CD4-positive, alpha-beta T cell treated with Interleukin-6 for 4 hours (primary cell): ENCODE data around the gene ADAT1.
"Not testable (repeated sequence)": the region's sequence is repeated elsewhere in the genome, so short reads cannot be mapped to it uniquely, and the experiment has no call there.

Experiments
- DNase-seq: peaks from one replicate; pipeline ENCODE4 v3.0.0-alpha.2; 2020; ENCODE audit warnings: mixed read lengths

ADAT1 gene

GRCh38 chr16:75618780-75619179 is 4.3 kb downstream of the ADAT1 start:
- DNase-seq: no peak

DNA sequence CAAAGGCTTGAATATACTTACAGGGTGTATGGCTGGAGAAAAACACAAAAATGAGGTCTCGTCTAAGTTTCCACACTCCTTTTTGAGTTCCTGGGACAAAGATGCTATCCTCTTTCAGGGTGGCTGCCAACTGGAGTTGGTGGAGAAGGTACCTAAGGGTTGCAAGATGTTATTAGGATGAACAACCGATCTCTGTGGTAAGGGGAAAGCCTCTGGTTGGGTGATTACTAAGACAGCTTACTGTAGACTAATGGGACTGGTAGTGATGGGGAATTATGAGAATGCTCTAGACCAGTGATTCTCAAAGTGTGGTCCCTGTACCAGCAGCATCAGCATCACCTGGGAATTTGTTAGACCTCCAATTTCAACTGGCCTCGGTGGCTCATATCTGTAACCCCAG is 6.0 kb downstream of the ADAT1 start:
- DNase-seq: no peak

DNA sequence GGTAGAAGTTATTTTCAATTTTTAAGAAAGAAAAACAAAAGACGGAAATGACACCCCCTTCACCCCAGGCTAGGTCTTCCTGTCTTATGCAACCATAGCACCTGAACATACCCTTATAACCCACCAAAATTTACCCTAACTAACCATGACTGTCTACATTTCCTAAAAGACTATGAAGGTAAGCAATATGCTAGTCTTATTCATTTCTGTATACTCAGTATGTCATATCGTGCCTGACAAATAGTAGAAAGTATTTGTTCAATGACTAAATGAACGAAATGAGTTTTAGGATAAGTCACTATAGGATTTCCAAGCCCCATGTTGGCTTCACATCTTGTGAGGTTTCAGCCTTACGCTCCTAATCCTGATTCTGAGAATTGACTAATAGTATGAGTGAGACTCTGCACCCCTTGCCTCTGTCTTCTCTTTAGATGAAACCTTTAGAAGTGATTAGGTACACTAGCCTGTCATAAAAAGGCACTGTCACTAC is 6.5 kb downstream of the ADAT1 start:
- no peak for DNase-seq

DNA sequence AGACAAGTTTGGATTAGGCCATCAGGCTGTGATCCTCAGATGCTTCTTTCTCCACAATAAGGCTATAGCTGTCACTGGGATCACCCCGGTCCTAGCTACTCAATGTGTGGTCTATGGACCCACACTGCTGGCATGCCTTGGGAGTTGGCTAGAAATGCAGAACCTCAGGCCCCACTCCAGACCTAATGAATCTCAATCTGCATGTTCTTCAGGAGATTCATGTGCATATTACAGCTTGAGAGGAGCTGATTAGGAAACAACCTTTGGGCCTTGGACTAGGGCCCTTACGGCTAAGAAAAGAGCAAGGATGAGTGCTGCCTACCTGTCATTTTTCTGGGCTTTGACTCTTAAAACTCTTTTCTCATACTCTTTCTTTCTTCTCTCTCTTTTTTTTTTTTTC is 7.5 kb downstream of the ADAT1 start:
- DNase-seq: no peak

GRCh38 chr16:75614066-75614897 is 8.8 kb downstream of the ADAT1 start:
- no peak for DNase-seq

DNA sequence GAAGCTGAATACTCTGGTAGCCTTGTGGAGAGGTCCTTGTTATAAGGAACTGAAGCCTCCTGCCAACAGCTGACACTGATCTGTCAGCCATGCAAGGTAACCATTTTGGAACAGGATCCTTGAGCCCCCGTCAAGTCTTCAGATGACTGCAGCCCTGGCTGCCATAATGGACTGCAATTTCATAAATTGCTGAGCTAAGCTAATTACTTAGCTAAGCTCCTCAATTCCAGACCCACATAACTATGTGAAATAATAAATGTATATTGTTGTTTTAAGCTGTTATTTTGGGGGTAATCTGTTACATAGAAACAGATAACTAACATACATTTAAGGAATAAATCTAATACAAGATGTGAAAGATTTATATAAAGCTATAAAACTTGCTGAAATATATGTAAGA is 16.6 kb downstream of the ADAT1 start:
- DNase-seq: no peak

DNA sequence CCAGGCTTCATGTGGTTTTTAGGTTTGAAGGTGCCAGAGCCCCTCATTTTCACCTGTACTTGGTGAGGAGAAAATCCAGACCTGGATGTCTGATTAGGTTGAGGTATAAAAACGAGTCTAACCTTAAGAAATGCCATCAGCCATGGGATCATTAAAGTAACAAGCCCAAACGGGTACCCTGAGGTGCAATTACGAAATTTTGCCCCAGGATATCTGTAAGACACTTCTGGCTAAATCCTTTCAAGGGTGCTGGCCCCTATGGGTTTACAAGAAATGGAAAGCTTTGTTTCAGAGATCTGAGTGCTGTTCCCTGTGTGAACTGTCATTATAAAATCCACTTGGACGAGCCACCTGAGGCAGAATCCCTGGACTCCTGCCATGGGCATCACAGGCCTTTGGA is 19.8 kb downstream of the ADAT1 start:
- no peak for DNase-seq

DNA sequence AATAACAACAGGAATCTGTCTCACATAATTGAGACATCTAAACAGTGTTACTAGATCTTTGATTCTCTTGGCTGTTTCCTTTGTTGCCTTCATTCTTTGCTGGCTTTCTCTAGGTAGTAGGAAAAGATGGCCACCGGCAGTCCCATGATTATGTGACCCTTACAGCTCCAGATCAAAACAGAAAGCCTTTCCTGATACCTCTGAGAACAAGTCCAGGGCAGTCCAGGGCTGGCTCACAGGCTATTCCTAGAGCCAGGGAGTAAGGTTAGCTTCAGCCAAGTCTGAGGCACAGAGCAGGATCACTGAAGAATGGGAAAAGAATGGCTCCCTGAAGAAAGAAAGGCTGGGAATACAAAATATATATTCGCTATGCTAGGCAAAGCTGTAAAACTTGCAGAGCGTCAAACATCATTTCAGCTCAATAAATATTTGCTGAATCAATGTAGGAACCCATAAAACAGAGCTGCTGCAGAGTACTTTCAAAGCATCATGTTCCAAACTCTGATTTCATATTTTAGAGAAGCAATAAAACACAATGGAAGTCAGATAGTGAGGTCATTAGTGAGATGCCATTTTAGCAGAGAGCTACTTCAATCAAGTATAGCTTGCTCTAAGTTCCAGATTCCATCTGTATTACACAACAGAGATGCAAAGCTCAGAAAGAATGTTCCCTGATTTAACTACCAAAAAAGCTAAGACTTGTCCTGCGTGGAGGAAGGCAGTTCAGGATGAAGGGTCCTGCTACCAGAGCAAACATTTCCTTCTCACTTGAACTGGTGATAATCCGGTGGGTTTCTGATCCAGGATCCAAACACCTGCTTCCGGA is 23.4 kb downstream of the ADAT1 start:
- DNase-seq: no peak

- DNase-seq: no peak
Measured at GRCh38 chr16:75593825-75594820, 29.0 kb downstream of the ADAT1 start.

- no peak for DNase-seq
Measured at GRCh38 chr16:75593308-75593707, 29.8 kb downstream of the ADAT1 start.

- DNase-seq: not testable (repeated sequence)
Measured at GRCh38 chr16:75591927-75592326, 31.2 kb downstream of the ADAT1 start.

GRCh38 chr16:75590920-75591843 is 31.9 kb downstream of the ADAT1 start:
- no peak for DNase-seq

- DNase-seq: no peak
Measured at GRCh38 chr16:75589306-75589705, 33.8 kb downstream of the ADAT1 start.

DNA sequence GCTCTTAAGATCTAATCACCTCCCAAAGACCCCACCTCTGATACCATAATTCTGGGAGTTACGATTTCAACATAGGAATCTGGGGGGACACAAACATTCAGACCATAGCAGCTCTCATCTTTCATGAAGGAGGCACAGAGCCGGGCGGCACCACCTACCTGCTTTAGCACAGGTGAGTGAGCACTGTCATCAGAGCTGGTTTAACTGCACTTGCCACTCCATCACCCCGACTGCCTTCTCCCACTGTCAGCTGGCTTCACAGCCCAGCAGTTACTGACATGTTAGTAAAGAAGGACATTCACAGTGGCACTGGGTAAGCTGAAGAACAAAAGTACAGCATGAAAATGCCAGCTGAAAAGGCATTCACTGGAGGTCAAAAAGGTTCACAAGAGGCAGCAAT is 34.4 kb downstream of the ADAT1 start:
- DNase-seq: no peak

GRCh38 chr16:75584108-75584507 is 39.0 kb downstream of the ADAT1 start:
- no peak for DNase-seq

DNA sequence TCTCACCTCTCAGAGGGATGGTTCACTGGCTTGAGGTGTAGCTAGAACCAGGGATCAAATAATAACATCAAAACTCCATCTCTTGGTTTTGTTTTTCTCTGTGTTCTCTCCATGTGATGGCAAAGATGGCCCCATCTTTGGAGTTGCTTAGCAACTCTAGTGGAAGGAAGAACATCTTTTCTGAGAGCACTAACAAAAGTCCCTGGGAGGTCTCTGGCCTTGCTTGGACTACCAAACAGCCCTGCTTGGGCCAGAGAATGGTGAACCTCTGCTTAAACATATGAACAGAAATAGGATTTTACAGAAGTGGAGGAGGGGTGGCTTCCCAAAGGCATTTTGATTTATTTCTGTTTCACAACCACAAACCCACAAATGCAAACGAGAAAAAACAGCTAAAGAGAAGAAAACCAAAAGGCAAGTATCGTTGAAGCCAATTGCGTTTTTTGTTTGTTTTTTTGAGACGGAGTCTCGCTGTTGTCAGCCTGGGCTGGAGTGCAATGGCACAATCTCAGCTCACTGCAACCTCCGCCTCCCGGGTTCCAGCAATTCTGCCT is 43.7 kb downstream of the ADAT1 start:
- no peak for DNase-seq

DNA sequence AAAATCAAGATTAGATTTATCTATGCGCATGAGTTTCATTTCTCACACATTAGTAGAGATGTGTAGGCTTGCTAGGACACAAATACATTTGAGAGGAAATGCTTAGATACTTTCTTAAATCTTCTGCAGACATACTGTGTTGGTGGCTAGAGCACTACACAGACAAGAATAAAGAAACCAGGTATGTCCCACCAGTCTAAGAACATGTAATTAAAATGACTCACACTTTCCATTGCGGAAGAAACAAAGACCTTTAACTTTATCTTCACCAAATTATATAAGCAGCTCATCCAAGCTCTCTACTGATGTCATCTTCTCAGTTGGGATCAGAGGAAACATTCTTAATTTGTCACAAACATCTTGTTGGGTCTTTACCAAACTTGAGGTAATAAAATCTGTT is 44.4 kb downstream of the ADAT1 start:
- no peak for DNase-seq

DNA sequence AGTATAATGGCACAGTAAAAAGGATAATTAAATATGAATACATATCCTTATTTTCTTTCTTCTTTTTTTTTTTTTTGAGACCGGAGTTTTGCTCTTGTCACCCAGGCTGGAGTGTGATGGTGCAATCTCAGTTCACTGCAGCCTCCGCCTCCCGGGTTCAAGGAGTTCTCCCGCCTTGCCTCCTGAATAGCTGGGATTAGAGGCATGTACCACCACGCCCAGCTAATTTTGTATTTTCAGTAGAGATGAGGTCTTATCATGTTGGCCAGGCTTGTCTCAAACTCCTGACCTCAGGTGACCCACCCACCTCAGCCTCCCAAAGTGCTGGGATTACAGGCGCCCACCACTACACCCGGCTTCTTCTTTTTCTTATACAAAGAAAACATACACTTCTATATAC is 44.9 kb downstream of the ADAT1 start:
- DNase-seq: no peak

DNA sequence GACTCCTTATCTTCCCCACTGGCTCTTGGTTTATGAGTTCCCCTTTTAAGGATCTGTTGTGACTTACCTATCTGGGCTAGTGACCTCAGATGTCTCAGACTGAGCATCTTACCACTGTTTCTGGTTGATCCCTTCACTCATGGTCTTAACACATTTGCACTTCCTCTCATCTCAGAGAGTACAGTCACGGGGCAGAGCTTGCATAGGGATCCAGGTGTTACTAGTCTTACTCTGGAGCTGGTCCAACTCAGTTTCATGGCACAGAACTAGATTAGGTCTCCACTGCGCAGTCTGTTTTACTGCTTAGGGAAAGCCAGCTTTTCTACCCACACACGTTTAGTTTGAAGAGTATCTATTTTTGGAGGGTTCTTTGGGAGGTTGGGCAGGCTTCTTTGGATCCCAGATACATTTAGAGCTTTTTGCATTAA is 46.7 kb downstream of the ADAT1 start:
- DNase-seq: no peak

GRCh38 chr16:75575958-75576357 is 47.1 kb downstream of the ADAT1 start:
- DNase-seq: no peak

DNA sequence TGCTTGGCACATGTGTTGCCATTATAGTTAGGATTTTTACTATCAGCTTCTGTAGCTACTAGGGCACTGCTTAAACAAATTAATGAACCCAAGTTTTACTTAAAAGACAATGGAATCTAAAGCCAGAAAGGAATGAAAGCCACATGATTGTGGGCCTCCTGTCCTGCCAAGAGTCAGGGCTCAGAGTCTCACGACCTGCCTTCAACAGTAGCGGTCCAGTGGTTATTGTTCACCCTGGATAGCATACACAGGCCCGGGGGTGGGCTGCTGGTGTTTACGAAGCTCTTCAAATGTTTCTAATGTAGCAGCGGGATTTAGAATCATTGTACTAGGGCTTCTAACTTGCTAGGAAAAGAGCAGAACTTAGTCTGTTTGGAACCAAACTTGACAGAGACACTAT is 49.1 kb downstream of the ADAT1 start:
- DNase-seq: no peak
